KMS-11 (cell line): Measurements from ENCODE around the gene DESI1.

Experiments
- H2AFZ ChIP-seq: fragments of 200-600 bp; sonication (generic); 2 replicates; pipeline ENCODE4 v1.6.1; 2016; ENCODE audit warnings: antibody characterized with exemption, mixed run types, low read depth
- H3K27ac ChIP-seq: fragments of 200-600 bp; sonication (generic); 2 replicates; pipeline ENCODE4 v1.6.1; 2016; ENCODE audit warnings: mild to moderate bottlenecking, mixed run types
- H3K27me3 ChIP-seq: fragments of 200-600 bp; sonication (generic); 2 replicates; pipeline ENCODE4 v1.6.1; 2017; ENCODE audit warnings: mild to moderate bottlenecking, low read depth, mixed run types, moderate library complexity; ENCODE audit not compliant: insufficient read depth
- H3K36me3 ChIP-seq: fragments of 200-600 bp; sonication (generic); 2 replicates; pipeline ENCODE4 v1.6.1; 2017; ENCODE audit warnings: mild to moderate bottlenecking, mixed run types; ENCODE audit not compliant: insufficient read depth
- H3K4me1 ChIP-seq: fragments of 200-600 bp; sonication (generic); 2 replicates; pipeline ENCODE4 v1.6.1; 2016; ENCODE audit warnings: mild to moderate bottlenecking, low read depth, mixed run types; ENCODE audit not compliant: poor library complexity, severe bottlenecking
- H3K4me2 ChIP-seq: fragments of 200-600 bp; sonication (generic); 2 replicates; pipeline ENCODE4 v1.7.0; 2016; ENCODE audit warnings: mild to moderate bottlenecking, mixed run types
- H3K4me3 ChIP-seq: fragments of 200-600 bp; sonication (generic); IDR thresholded peaks from 2 replicates; pipeline ENCODE4 v1.6.1; 2017; ENCODE audit warnings: low read depth, low read length, mixed read lengths; ENCODE audit not compliant: insufficient read depth
- H3K79me2 ChIP-seq: fragments of 200-600 bp; sonication (generic); 2 replicates; pipeline ENCODE4 v1.6.1; 2016; ENCODE audit warnings: low read depth, mixed run types; ENCODE audit not compliant: insufficient read depth
- H3K9ac ChIP-seq: fragments of 200-600 bp; sonication (generic); 2 replicates; pipeline ENCODE4 v1.6.1; 2016; ENCODE audit warnings: mild to moderate bottlenecking, mixed run types
- H4K20me1 ChIP-seq: fragments of 200-600 bp; sonication (generic); 2 replicates; pipeline ENCODE4 v1.6.1; 2016; ENCODE audit warnings: mild to moderate bottlenecking, mixed run types; ENCODE audit not compliant: insufficient read depth
- TF ChIP-seq, protein P1 (sequence below): fragments of 200-600 bp; sonication (generic); conservative IDR thresholded peaks from 2 replicates; pipeline ENCODE4 v1.6.1; 2017; ENCODE audit warnings: low read depth, mild to moderate bottlenecking, antibody characterized with exemption, low read length, moderate library complexity, mixed read lengths

Gene DESI1

DNA sequence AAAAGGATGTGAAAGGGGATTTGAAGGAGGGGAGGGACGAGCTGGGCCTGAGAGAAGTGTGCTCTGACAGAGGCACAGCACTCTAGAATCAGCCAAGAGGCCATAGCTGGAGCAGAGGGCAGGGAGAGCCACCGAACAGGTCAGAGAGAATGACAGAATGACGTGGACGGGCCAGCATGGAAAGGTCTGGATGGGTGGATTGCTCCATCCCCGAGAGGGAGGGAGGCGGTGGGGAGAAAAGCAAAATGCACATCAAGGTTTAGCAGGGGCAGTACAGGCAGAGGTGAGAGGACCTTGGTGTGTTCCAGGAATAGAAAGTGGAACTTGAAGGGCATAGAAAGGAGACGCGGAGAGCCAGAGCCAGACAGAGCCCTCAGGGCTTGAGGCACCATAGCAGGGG, 38.1 kb downstream of the DESI1 start:
- no peak overlapping the region for H2AFZ ChIP-seq
- H3K27me3 ChIP-seq, result no peaks in the 10 kb centered on the region
- no peak overlapping the region for H3K9ac ChIP-seq
- no peak overlapping the region for H3K27ac ChIP-seq
- no peaks in the 10 kb centered on the region for H4K20me1 ChIP-seq
- no peak overlapping the region for H3K4me3 ChIP-seq
- no peaks in the 10 kb centered on the region for H3K36me3 ChIP-seq
- TF ChIP-seq, protein P1, sequence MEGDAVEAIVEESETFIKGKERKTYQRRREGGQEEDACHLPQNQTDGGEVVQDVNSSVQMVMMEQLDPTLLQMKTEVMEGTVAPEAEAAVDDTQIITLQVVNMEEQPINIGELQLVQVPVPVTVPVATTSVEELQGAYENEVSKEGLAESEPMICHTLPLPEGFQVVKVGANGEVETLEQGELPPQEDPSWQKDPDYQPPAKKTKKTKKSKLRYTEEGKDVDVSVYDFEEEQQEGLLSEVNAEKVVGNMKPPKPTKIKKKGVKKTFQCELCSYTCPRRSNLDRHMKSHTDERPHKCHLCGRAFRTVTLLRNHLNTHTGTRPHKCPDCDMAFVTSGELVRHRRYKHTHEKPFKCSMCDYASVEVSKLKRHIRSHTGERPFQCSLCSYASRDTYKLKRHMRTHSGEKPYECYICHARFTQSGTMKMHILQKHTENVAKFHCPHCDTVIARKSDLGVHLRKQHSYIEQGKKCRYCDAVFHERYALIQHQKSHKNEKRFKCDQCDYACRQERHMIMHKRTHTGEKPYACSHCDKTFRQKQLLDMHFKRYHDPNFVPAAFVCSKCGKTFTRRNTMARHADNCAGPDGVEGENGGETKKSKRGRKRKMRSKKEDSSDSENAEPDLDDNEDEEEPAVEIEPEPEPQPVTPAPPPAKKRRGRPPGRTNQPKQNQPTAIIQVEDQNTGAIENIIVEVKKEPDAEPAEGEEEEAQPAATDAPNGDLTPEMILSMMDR, result no peak
- no peaks in the 10 kb centered on the region for H3K79me2 ChIP-seq
- no peak overlapping the region for H3K4me2 ChIP-seq
- peaks cover 11% of the 10 kb centered on the region for H3K4me1 ChIP-seq

DNA sequence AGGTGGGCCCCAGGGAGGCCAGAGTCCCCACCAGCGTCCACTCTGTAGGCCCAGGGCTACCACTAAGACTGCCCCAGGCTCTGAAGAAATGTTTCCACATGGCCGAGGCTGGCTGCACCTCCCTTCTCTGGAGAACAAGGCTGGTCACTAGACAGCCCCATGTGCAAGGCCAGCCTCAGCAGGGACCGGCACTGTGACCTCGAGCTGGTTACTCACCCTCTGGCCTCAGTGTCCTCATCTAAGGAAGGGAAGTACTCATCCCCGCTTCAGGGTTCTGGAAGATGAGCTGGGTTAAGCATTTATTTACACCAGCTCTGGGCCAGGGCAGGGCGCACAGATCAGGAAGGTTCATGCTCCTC, 40.9 kb downstream of the DESI1 start:
- Histone ChIP-seq H3K36me3 (no peaks in the 10 kb centered on the region), H4K20me1 (no peaks in the 10 kb centered on the region), H3K4me2 (no peak overlapping the region), H3K9ac (no peak overlapping the region), H3K27me3 (no peaks in the 10 kb centered on the region), H3K4me3 (no peak overlapping the region), H3K4me1 (peaks cover 11% of the 10 kb centered on the region), H3K79me2 (no peaks in the 10 kb centered on the region), H3K27ac (no peak overlapping the region), H2AFZ (no peak overlapping the region)
- TF ChIP-seq, protein P1, result no peak

DNA sequence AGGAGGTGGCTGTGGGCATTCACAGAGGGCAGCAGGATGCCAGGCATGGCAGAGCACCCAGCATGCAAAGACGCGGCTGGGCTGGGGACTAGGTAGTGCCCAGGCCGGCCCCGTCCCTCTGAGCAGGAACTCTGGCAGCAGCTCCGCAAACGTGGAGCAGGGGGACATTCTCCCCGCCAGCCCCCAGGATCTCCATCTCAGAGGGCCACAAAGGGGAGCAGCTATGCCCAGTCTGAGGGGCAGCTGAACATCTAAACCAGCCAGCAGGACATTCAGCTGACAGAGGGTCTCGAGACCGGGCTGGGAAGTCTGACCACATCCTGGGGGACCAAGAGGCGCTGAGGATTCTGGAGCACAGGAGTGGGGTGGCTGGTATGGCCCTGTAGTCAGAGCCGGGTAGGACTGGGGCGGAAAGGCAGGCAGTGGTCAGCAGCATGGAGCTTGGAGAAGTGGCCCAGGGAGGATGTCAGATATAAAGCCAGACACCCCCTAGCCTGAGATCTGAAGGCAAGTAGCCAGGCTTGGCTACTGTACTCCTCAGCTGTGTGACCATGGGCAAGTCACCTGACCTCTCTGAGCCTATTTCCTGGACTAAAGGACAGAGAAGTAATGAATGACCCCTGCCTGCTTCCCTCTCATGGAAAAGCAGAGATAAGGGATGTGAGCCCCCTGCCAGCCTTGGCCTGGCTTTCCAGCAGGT, 41.4 kb downstream of the DESI1 start:
- H2AFZ ChIP-seq, result no peak overlapping the region
- TF ChIP-seq, protein P1, result no peak
- no peak overlapping the region for H3K4me2 ChIP-seq
- no peaks in the 10 kb centered on the region for H3K79me2 ChIP-seq
- no peak overlapping the region for H3K4me3 ChIP-seq
- no peaks in the 10 kb centered on the region for H3K27me3 ChIP-seq
- no peak overlapping the region for H3K27ac ChIP-seq
- H4K20me1 ChIP-seq, result no peaks in the 10 kb centered on the region
- peaks cover 11% of the 10 kb centered on the region for H3K4me1 ChIP-seq
- no peaks in the 10 kb centered on the region for H3K36me3 ChIP-seq
- H3K9ac ChIP-seq, result no peak overlapping the region

DNA sequence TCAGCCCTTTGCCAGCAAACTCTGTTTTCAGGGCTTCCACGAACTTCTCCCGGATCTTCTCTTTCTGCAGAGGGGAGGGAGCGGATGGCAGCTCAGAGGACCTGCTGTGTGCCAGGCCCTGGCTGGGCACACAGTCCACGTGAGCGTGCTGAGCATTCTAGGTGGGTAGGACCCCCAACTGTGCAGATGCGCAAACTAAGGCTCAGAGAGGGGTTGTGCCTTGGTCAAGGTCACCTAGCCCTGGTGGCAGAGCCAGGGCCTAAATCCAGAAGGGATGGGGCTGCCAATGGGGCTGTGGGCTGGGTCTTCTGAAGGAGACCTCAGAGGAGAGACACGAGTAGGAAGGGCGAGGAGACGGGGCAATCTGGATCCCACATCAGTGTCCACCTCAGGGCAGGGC, 42.0 kb downstream of the DESI1 start:
- Histone ChIP-seq H3K9ac (no peak overlapping the region), H3K4me3 (no peak overlapping the region), H4K20me1 (no peaks in the 10 kb centered on the region), H3K4me1 (peaks cover 11% of the 10 kb centered on the region), H3K4me2 (no peak overlapping the region), H3K36me3 (no peaks in the 10 kb centered on the region), H2AFZ (no peak overlapping the region), H3K27ac (no peak overlapping the region), H3K79me2 (no peaks in the 10 kb centered on the region), H3K27me3 (no peaks in the 10 kb centered on the region)
- TF ChIP-seq, protein P1, result no peak
